Gastrocnemius medialis (tissue), 4 donors: Measurements from ENCODE around the gene RPS6KL1.

Source experiments
- POLR2A ChIP-seq, 2 donors: fragments of 450-650 bp; IDR thresholded peaks; one replicate each; pipeline ENCODE4 v1.6.1; 2017; ENCODE audit warnings: antibody characterized with exemption in 2 of 2, mild to moderate bottlenecking in 2 of 2, moderate library complexity in 2 of 2
- TF ChIP-seq, protein P1 (sequence below), 5 experiments: fragments of 450-650 bp in 3 of 5; fragments of 200-600 bp in 2 of 5; sonication (generic) in 2 of 5; IDR thresholded peaks in 4 of 5; conservative IDR thresholded peaks in 1 of 5; 1 replicate in 4 of 5; 2 replicates in 1 of 5; pipeline ENCODE4 v1.5.1; 2016 to 2019; ENCODE audit warnings: antibody characterized with exemption in 5 of 5, mild to moderate bottlenecking in 3 of 5, moderate library complexity in 3 of 5

DNA sequence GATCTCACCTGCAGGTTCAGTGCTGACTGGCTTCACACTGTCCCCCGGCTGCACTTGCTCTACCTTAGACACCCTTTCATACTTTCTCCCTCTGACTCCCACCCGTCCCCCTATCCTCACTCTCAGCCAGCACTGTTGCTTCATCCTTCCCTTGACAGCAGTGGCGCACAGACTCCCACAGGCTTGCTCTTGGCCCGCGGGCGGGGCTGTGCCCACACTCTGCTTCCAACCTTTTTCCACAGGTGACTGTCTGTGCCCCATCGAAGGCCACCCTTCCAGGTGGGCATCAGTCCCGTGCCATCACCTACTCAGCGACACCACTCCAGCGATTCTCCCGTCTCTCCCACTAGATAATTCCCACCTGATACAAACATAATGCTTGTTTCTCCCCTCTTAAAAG lies 1.0 kb upstream of the RPS6KL1 start:
- TF ChIP-seq, protein P1, sequence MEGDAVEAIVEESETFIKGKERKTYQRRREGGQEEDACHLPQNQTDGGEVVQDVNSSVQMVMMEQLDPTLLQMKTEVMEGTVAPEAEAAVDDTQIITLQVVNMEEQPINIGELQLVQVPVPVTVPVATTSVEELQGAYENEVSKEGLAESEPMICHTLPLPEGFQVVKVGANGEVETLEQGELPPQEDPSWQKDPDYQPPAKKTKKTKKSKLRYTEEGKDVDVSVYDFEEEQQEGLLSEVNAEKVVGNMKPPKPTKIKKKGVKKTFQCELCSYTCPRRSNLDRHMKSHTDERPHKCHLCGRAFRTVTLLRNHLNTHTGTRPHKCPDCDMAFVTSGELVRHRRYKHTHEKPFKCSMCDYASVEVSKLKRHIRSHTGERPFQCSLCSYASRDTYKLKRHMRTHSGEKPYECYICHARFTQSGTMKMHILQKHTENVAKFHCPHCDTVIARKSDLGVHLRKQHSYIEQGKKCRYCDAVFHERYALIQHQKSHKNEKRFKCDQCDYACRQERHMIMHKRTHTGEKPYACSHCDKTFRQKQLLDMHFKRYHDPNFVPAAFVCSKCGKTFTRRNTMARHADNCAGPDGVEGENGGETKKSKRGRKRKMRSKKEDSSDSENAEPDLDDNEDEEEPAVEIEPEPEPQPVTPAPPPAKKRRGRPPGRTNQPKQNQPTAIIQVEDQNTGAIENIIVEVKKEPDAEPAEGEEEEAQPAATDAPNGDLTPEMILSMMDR (IDR thresholded peaks at IDR 0.05 in 4 of 5, conservative IDR thresholded peaks at IDR 0.05 in 1 of 5), result no peak
- no peak for TF ChIP-seq POLR2A (IDR thresholded peaks at IDR 0.05)
